Mucosa of descending colon (tissue), 3 donors: Measurements from ENCODE around the gene CAMK2D. TPM values are rescaled to one million over a fixed set of nuclear protein-coding genes. Genes with fewer than 3 reads are reported as not detected.

Experiments
- ATAC-seq: fragments of 200-7000 bp; cut with Tn5 transposase; one replicate; pipeline ENCODE4 v1.9.1; 2020; ENCODE audit warnings: mild to moderate bottlenecking, moderate library complexity
- DNase-seq, 3 donors: peaks; one replicate each; pipeline ENCODE4 v3.0.0-alpha.2; 2020
- H3K36me3 ChIP-seq: fragments of 200-600 bp; one replicate; pipeline ENCODE4 v1.8.0; 2021; ENCODE audit warnings: low read depth, mild to moderate bottlenecking
- H3K4me1 ChIP-seq: fragments of 200-600 bp; one replicate; pipeline ENCODE4 v1.8.0; 2021; ENCODE audit warnings: low read depth, mild to moderate bottlenecking
- H3K4me3 ChIP-seq: fragments of 200-600 bp; one replicate; pipeline ENCODE4 v1.8.0; 2021; ENCODE audit warnings: mild to moderate bottlenecking
- H3K9me3 ChIP-seq: fragments of 200-600 bp; one replicate; pipeline ENCODE4 v1.8.0; 2021; ENCODE audit warnings: mild to moderate bottlenecking
- CTCF ChIP-seq: fragments of 200-600 bp; IDR thresholded peaks from one replicate; pipeline ENCODE4 v1.8.0; 2022; ENCODE audit warnings: antibody characterized with exemption, mild to moderate bottlenecking
- intact Hi-C, 2 donors: fragments of 100-400 bp; cut with DNase I in 1 of 2; cut with micrococcal nuclease in 1 of 2; formaldehyde crosslinking; loops; one replicate each; pipeline versions ENCODE4 v1.11.0 to v1.11.1; 2022; cut with DNase I, micrococcal nuclease
- total RNA-seq, 3 donors: library from RNA; stranded (reverse); fragmentation: NEBNext Ultra II Directional in 2 of 3; extraction: Animal tissue kit (Norgen Biotek cat#: 25700) in 2 of 3; gene quantifications; one replicate each; pipeline versions ENCODE4 v1.2.1 to v1.2.4, GENCODE V29; 2021 to 2023
- donor health status: DM: no; HTN: no; CAD: no; lungs with moderate emphysema.
- donor health status: DM: no; HTN: no; CAD: no.
- donor health status: DM: no; HTN: yes; CAD: no.

CAMK2D gene
- total RNA-seq, 3 donors from 2014 or later, result 59.8 to 83.0 (median 77.3) TPM

GRCh38 chr4:113457886-113458285, 303.7 kb downstream of the CAMK2D start:
- ATAC-seq, result no peak
- Histone ChIP-seq H3K36me3 (peaks cover 3% of the 10 kb centered on the region), H3K4me3 (no peak overlapping the region), H3K4me1 (no peaks in the 10 kb centered on the region), H3K9me3 (no peaks in the 10 kb centered on the region)
- DNase-seq, result no peak
- intact Hi-C loops, result no loop called here
- TF ChIP-seq CTCF, result no peak

GRCh38 chr4:113457121-113457520, 304.4 kb downstream of the CAMK2D start:
- DNase-seq (no peak), ATAC-seq (no peak)
- Histone ChIP-seq H3K4me1 (no peaks in the 10 kb centered on the region), H3K4me3 (no peak overlapping the region), H3K36me3 (peaks cover 3% of the 10 kb centered on the region), H3K9me3 (no peaks in the 10 kb centered on the region)
- intact Hi-C loops, result no loop called here
- TF ChIP-seq CTCF, result no peak

GRCh38 chr4:113455061-113455460, 306.5 kb downstream of the CAMK2D start:
- H3K9me3 ChIP-seq, result no peaks in the 10 kb centered on the region
- intact Hi-C loops, result no loop called here
- ATAC-seq, result no peak
- no peak for TF ChIP-seq CTCF
- H3K4me3 ChIP-seq, result no peak overlapping the region
- peaks cover 3% of the 10 kb centered on the region for H3K36me3 ChIP-seq
- H3K4me1 ChIP-seq, result no peaks in the 10 kb centered on the region
- no peak for DNase-seq

GRCh38 chr4:113452868-113453620, 308.5 kb downstream of the CAMK2D start:
- Histone ChIP-seq H3K4me3 (no peak overlapping the region), H3K4me1 (no peaks in the 10 kb centered on the region), H3K9me3 (no peaks in the 10 kb centered on the region), H3K36me3 (peaks cover 3% of the 10 kb centered on the region)
- DNase-seq (no peak), ATAC-seq (no peak)
- intact Hi-C loops, result no loop called here
- no peak for TF ChIP-seq CTCF

GRCh38 chr4:113452152-113452551, 309.4 kb downstream of the CAMK2D start:
- ATAC-seq (no peak), DNase-seq (no peak)
- H3K36me3 ChIP-seq, result peaks cover 3% of the 10 kb centered on the region
- TF ChIP-seq CTCF, result no peak
- H3K9me3 ChIP-seq, result no peaks in the 10 kb centered on the region
- H3K4me1 ChIP-seq, result no peaks in the 10 kb centered on the region
- H3K4me3 ChIP-seq, result no peak overlapping the region
- intact Hi-C loops, result no loop called here
